HG03469 (cell line): ENCODE data around the gene OOEP.

Experiments used
- ATAC-seq: cut with Tn5 transposase; IDR thresholded peaks from one replicate; pipeline ENCODE4 v1.9.1; 2021; ENCODE audit warnings: mild to moderate bottlenecking, moderate library complexity, moderate number of reproducible peaks; ENCODE audit not compliant: unreplicated experiment

OOEP gene

DNA sequence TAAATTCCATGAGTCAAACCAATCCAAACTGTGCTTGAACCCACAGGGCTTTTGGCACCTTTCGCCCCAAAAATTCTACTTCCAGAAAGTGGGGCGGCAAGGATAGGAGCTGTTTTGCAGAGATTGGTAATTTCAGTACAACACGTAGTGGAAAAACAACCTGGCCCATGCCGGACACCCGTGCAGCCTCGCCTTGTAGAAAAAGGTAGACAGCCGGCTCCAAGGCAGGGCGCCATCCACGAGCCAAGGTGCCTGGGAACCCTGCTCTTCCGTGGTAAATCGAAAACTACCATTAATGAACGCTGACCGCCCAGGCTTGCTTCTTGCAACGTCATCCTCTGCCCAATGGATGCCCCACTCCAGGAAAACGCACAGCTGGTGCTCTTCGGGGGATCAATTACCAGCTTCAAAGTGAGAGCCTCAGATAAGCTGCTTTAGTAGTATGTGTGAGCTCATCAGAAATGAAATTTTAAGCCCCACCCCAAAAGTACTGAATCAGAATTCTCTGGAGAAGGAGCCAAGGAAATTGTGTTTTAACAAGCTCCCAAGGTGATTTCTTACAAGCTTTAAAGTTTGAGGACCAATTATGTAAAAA is 1.8 kb downstream of the OOEP start:
- no peak for ATAC-seq

DNA sequence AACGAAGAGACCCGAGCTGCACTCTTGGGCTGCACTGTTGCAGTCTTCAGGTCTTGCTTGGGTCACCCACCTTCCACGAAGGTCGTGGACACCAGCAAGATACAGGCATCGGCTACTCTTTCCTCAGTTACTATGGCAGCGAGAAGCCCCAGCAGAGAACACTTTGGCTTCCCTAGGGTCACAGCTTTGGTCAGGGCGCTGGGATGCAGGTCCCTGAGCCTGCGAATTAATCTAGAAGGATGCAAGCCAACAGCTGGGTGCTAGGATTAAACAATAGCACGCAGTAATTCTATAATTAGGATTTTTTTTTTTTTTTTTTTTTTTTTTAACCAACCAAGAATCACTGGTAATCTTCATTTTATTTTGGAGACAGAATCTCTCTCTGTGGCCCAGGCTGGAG is 5.1 kb downstream of the OOEP start:
- no peak for ATAC-seq

DNA sequence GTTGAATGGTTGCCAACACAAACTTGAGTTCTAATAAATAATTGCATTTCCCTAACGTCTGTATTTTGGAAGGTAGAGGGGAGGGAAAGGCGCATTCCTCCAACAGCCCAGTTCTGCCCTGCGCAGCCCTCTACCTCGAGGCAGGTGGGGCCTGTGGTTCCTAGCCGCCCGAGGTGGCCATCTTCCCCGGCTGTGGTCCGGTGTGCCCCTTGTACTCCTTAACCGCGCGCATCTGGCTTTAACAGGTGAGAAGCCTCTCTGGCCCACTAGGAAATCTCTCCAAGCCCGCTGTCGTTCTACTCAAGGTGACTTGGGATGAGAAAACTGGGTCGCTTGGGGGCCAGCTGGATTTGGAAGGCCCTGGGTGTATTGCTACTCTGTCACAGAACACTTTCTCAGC is 5.6 kb downstream of the OOEP start:
- no peak for ATAC-seq

DNA sequence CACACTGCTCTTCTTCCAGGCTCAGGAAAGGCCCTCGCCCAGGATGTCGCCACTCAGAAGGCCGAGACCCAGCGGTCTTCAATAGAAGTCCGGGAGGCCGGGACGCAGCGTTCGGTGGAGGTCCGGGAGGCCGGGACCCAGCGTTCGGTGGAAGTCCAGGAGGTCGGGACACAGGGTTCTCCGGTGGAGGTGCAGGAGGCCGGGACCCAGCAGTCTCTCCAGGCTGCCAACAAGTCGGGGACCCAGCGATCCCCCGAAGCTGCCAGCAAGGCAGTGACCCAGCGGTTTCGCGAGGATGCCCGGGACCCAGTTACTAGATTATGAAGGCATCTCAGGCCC is 6.2 kb downstream of the OOEP start:
- ATAC-seq = no peak

DNA sequence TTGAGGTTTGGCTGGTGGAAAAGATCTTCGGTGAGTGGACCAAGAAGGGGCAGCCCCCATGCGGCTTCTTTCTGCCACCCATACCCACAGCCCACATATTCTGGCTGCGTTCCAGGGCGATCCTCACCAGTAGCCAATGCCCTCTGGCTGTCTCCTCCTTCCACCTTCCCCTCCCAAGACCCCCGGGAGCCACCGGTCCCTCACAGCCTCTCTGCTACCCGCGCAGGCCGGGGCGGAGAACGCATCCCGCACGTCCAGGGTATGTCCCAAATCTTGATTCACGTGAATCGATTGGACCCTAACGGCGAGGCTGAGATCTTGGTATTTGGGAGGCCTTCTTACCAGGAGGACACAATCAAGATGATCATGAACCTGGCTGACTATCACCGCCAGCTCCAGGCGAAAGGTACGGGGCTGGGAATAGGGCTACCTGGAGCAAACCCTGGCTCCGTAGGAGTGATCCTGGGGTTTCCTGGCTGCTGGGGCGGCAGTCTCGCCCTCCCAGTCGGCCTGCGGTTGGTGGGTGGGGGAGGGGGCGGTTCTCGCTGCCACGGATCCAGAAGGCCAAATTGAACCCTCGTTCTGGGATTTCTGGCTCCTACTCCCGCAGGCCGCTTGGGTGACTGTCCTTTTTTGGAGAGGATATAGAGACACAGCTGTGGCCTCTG is 6.7 kb downstream of the OOEP start:
- ATAC-seq = no peak

DNA sequence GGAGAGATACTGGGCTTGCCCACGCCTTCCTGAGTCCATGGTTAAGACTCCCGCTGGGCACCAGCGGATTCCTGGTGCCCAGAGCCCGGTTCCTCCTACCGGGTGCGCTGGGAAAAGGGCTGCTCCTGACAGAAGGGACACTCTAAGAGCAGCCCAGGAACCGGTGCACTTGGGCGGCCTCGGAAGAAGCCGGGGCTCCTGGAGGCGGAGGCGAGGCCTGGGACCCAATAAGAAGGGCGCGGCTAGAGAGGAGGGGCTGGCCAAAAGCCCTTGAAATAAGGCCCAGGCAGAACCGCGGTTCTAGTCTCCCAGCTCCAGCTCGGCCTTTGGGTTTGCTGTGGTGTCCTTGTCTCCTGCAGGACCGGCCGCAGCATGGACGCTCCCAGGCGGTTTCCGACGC is 7.3 kb downstream of the OOEP start, which contains the start of gene KHDC3L:
Gene KHDC3L (plus strand): TSS at position 301 of the 400 bp plus-strand sequence. CDS start 72 bp downstream, at position 373.
- no peak for ATAC-seq

DNA sequence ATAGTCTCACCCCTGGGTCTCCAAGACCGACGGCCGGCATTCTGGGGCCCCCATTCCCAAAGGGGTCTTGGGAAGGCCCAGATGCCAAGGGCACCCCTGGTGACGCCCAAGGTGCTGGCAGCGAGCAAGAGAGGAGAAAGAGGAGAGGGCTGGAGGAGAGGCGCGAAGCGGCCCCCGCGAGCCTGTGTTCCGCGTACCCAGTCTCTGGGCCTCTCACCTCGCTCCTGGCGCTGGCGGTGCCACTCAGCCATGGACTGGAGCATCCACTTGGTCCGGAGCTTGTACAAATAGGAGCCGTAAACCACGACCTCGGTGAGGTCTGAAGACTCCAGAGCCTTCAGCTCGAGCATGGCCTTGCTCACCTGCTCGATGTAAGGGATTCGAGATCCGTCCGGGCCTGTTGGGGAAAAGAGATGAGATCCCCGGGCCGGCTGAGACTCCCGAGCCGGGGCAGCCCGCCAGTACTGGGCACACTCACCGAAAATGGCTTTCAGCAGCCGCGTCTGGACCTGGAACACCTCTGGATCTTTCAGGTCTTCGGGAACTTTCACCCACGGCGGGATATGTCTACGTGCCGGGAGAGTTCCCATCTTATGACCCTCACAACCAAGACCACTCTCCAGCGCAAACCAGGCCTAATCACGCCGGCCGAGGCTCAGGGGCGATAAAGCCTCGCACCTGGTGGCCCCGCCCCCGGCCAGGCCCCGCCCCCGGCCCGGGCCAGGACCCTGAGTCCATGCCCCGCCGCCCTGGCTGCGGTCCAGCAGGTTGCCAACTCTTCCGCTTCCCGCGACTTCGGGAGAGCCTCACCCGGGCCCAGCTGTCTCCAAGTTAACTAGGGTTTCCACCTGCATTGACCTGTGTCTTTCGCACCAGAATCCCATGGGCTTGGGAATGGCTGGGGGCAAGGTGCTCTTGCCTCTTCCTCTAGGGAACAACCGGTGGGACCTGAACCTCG is 15.8 kb downstream of the OOEP start, which contains the start of gene DPPA5:
Gene DPPA5 (minus strand): TSS at position 641 of the 958 bp plus-strand sequence. CDS start 51 bp downstream, at position 590.
- ATAC-seq = no peak

DNA sequence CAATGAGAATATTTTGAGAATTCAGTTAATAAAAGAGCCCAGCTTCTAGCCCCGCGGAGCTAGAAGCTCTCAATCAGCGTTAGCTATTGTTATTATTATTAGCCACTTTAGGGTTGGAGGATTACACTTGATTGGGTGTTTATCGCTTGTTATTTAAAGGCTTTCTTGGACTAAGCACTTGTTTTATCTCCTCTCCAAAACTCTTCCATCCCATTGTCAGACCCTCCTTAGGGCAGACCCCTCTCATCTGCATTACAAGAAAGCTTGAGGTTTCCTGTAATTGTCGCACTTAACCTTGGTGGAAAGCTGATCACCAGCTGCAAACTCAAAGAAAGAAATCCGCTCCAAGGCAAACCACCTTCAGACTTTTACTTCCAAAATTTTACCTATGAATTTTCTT is 20.4 kb downstream of the OOEP start:
- no peak for ATAC-seq

DNA sequence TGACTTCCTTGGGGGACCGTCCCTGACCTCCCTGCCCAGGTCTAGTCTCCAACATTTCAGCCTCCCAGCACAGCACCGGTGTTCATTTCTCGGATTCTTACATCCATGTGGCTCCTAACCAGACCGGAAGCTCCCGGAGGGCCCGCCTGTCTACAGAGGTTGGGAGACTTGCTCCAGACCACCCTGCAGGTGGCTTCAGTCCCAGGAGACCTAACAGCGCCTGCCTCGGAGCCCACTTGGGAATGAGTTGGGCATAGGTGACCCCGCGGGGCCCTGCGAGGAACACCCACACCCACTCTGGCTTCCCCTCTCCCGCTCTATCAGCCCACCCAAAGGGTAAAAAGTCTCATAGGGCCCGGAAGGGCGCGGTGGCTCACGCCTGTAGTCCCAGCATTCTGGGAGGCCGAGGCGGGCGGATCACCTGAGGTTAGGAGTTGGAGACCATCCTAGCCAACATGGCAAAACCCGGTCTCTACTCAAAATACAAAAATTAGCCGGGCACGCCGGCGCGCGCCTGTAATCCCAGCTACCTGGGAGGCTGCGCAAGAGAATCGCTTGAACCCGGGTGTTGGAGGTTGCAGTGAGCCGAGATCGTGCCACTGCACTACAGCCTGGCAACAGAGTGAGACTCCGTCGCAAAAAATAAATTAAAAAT is 21.0 kb downstream of the OOEP start:
- no peak for ATAC-seq

DNA sequence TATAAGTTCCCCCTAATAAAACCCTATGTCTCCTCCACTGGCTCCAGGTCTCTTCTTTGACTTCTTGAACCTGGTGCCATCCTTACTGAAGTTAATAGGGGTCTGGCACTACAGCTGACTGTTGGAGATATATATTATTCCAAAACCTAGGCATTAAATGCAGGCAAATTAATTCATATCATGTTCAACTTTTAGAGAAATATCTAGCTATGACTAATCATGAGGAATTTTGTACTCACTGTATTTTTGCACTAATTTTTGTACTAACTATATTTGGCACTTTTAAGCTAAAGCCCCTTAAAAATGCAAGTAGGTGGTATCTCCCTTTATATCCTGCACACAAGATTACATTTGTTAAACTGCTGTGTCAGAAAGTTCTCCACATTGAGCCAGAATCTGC is 26.5 kb downstream of the OOEP start:
- ATAC-seq = no peak

DNA sequence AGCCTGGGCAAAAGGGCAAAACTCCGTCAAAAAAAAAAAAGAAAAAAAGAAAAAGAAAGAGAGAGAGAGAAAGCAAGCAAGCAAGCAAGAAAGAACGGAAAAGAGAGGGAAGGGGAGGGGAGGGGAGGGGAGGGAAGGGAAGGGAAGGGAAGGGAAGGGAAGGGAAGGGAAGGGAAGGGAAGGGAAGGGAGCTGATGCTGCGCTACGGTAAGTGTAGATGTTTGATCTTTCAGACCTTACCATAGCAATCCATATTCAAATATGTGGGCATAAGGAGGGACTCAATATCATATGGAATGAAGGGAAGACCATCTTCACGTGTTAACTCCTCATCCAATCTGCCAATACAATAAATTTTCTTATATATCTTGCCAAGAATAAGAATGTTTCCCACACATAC is 27.5 kb downstream of the OOEP start:
- no peak for ATAC-seq

DNA sequence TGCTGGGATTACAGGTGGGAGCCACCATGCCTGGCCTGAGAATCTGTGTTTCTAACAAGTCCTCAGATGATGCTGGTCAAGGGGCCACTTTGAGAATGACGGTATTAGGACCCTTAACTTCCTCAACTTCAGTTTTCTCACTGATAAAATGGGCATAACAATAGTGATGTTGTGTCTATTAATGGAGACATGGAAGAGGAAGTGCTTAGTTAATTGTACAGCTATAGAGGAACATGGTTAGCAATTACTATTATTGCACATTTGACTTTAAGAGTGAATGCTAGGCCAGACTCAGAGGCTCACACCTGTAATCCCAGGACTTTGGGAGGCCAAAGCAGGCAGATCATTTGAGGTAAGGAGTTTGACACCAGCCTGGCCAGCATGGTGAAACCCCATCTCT is 28.4 kb downstream of the OOEP start:
- ATAC-seq = no peak

DNA sequence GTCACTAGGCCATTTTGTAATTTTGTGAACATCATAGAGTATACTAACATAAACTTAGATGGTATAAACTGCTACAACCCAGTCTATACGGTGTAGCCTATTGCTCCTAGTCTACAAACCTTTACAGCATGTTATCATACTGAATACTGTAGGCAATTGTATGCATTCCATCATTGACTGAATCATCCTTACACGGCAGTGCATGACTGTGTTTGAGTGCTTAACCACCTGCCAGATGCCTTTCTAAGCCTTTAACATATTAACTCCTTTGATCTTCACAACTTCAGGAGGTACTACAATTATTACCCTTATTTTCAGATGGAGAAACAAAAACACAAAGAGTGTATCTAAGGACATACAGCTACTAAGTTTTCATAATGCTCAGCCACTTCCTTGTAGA is 29.6 kb downstream of the OOEP start:
- ATAC-seq = no peak

DNA sequence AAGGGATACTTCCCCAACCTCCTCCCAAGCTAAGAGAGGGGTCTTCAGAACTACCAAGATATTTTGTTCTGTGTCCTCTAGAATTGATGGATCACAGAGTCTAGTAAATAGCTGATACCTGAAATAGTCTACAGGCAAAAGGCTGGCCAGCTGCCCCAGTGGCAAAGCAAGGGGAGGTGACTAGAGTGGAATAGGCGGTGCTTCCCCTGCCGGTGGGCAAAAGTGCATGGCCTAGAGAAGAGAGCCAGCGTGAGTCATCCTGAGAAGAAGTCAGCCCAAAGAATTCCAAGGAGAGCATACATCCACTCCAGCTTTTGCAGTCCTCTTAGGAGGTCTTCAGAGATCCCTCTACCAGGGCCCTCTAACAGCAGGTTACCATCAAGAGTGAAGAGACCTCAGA is 30.4 kb downstream of the OOEP start:
- ATAC-seq = no peak

DNA sequence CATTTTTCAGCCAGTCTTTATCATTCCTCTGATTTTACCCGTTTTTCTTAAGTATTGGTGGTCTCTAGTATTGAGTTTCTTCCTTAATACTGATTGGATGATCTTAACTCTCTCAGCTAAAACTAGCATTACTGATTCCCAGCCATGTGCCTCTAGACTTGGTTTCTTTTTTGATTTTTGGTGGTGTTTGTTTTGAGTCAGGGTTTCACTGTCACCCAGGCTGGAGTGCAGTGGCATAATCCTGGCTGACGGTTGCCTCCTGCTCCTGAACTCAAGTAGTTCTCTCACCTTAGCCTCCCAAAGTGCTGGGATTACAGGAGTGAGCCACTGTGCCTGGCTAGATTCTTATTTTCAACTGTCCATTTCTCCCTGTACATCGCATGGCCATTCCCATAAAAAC is 40.5 kb downstream of the OOEP start:
- ATAC-seq = no peak

DNA sequence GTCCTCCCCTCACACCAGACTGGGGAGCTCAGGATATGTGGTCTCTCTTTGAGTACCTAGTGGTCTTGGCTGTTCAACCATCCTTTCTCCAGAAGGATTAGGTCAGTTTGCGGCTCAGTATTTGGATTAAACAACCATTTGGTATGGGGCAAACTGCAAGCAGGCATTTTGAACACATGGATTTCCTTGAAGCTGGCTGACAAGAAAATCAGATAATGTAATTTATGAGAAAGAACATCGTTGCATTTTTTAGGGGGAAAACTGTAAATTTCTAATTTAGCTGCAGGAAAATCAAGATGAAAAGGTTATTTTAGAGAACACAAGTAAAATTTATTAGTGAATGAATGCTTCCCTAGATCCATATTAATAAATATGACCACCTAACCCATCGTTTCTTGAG is 40.9 kb downstream of the OOEP start:
- no peak for ATAC-seq

DNA sequence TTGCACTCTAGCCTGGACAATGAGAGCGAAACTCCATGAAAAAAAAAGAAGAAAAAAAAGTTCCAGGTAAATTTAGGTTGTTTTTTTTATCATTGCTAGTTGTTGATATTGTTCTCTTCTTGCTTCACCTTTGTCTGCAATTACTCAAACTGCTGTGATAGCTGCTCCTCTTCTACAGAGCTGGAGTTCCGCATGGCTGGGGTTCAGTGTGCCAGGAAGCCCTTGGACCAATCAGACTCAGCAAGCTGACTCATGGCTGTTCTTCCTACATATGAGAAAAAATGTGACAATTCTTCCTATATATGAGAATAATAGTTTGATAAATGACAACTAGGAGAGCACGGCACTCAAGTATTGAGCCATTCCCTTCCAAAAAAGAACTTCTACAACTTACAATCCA is 44.0 kb downstream of the OOEP start:
- no peak for ATAC-seq

DNA sequence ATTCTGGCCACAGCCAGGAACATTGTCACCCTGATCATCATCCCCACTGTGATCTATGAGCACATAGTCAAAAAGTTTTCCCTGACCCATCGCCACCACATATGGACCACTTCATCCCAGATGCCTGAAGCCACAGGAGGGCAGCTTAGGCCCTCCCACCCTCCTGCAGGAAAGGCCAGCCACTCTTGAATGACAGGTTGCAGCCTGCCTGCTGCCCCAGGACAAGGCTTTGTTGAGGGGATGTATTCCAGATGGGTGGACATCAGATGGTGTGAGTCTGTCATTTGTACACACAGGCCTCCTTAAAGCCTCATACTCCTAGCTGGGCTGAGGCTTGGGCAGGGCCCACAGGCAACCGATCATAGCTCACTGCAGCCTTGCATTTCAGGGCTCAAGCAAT is 46.4 kb downstream of the OOEP start:
- no peak for ATAC-seq
